ENCODE results near the gene SLC38A10. TPM values are rescaled to one million over a fixed set of nuclear protein-coding genes. Genes with fewer than 3 reads are reported as not detected.

The SLC38A10 gene
- total RNA-seq, 2 experiments from 2014 or later = 56.0 to 147 TPM

DNA sequence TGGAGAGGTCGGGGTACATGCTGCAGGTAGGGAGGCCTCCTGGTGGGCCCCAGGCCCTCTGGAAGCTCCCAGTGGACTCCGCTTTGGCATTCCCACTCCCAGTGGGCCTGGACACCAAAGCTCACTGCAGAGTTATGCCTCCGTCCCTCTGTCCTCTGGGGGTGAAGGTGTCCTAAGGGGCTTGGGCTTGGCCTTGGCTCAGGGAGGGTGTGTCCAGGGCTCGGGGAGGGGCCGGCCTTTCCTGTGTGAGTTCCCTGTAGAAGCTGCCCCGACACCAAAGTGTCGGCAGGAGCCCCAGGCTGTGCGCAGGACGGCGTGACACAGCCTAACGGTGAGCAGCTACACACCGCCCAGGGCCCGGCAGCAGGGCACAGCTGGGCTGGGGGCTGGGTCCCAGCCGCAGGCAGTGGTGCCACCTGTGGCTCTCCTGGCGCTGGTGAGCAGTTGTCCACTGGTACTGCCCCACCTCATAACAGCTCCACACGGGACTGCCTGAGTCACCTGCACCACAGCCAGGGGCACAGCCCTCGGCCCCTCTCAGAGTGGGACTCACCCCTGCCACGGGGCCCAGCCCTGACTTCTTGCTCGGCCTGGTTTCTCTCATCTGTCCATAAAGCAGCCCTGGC is 62.4 kb downstream of the SLC38A10 start:
- Histone ChIP-seq H2AFZ (ENCODE audit: low read length) (no peak overlapping the region), H3K9me2 (ENCODE audit: insufficient read depth, low read length) (no peaks in the 10 kb centered on the region), H3K36me3 (ENCODE audit: insufficient read depth, low read length) (peaks cover 23% of the 10 kb centered on the region), H3K27ac (ENCODE audit: low read depth, low read length, poor library complexity, severe bottlenecking) (no peak overlapping the region), H3K4me3 (ENCODE audit: low read depth, low read length, poor library complexity, severe bottlenecking) (no peak overlapping the region), H3K4me1 (ENCODE audit: insufficient read depth, low read length, poor library complexity, severe bottlenecking) (peaks cover 18% of the 10 kb centered on the region), H3K4me2 (ENCODE audit: low read length) (no peak overlapping the region), H3K79me2 (ENCODE audit: insufficient read depth, low read depth, low read length) (peaks cover 1% of the 10 kb centered on the region; the same call in 1 of the 2 replicates), H3K9me3 (ENCODE audit: low read length) (no peaks in the 10 kb centered on the region), H4K20me1 (ENCODE audit: insufficient read depth, low read length) (no peaks in the 10 kb centered on the region)
- intact Hi-C loops (cut with micrococcal nuclease; ENCODE audit: unreplicated experiment) = no loop called here
- ChIA-PET CTCF (ENCODE audit: unreplicated experiment) (no interaction called here), POLR2A (no interaction called here)
- no TSS peak for BruUV-seq (replicated peaks)
- TF ChIP-seq, protein P1, sequence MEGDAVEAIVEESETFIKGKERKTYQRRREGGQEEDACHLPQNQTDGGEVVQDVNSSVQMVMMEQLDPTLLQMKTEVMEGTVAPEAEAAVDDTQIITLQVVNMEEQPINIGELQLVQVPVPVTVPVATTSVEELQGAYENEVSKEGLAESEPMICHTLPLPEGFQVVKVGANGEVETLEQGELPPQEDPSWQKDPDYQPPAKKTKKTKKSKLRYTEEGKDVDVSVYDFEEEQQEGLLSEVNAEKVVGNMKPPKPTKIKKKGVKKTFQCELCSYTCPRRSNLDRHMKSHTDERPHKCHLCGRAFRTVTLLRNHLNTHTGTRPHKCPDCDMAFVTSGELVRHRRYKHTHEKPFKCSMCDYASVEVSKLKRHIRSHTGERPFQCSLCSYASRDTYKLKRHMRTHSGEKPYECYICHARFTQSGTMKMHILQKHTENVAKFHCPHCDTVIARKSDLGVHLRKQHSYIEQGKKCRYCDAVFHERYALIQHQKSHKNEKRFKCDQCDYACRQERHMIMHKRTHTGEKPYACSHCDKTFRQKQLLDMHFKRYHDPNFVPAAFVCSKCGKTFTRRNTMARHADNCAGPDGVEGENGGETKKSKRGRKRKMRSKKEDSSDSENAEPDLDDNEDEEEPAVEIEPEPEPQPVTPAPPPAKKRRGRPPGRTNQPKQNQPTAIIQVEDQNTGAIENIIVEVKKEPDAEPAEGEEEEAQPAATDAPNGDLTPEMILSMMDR (conservative IDR thresholded peaks at IDR 0.05; ENCODE audit: low read length) = no peak
- TF ChIP-seq EZH2phosphoT487 (IDR thresholded peaks at IDR 0.05; ENCODE audit: borderline replicate concordance, low read depth, low read length) = no peak
- DNase-seq (ENCODE audit: low spot score) = no peak

DNA sequence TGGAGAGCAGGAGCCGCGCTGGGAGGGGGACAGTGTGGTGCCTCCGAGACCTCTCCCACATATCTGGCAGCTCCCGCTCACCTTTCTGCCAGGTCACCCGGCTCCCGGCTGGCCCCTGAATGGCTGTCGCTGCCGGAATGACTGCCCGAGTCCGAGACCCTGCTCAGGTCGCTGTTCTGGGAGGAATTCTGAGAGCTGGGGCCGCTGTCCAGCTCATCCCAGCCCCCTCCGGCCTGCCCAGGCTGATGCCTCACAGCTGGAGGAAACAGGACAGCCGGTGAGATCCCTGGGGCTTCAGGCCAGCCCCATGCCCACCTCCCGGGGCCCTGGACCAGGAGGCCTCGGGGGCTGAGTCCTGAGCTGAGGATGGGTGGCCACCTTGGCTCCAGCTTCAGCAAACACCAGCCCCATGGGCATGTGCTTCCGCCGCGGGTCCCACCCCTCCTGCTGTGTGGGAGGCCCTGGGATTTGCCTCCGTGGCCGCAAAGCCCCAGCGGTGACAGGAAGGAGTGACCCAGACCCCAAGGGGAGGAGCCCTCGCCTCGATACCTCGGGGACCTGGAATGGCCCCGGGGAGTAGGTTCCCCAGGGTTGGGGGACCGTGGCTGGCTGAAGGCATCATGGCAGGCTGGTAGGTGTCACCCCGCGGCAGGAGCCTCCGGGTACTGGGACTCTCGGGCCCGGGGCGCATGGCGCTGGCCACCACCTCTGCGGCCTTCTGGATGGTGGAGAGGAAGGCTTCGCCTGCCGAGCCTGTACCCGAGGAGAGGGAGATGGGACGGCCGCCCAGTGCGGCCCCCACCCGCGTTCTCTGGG is 63.1 kb downstream of the SLC38A10 start:
- Histone ChIP-seq H2AFZ (ENCODE audit: low read length) (no peak overlapping the region), H3K4me1 (ENCODE audit: insufficient read depth, low read length, poor library complexity, severe bottlenecking) (peaks cover 17% of the 10 kb centered on the region), H4K20me1 (ENCODE audit: insufficient read depth, low read length) (no peaks in the 10 kb centered on the region), H3K4me3 (ENCODE audit: low read depth, low read length, poor library complexity, severe bottlenecking) (no peak overlapping the region), H3K27ac (ENCODE audit: low read depth, low read length, poor library complexity, severe bottlenecking) (no peak overlapping the region), H3K9me3 (ENCODE audit: low read length) (no peaks in the 10 kb centered on the region), H3K9me2 (ENCODE audit: insufficient read depth, low read length) (no peaks in the 10 kb centered on the region), H3K36me3 (ENCODE audit: insufficient read depth, low read length) (peaks cover 23% of the 10 kb centered on the region), H3K4me2 (ENCODE audit: low read length) (no peak overlapping the region), H3K79me2 (ENCODE audit: insufficient read depth, low read depth, low read length) (no peaks in the 10 kb centered on the region)
- ChIA-PET POLR2A (no interaction called here), CTCF (ENCODE audit: unreplicated experiment) (no interaction called here)
- no peak for DNase-seq (ENCODE audit: low spot score)
- intact Hi-C loops (cut with micrococcal nuclease; ENCODE audit: unreplicated experiment) = no loop called here
- BruUV-seq (replicated peaks) = no TSS peak
- TF ChIP-seq, protein P1 (conservative IDR thresholded peaks at IDR 0.05; ENCODE audit: low read length) = no peak
- no peak for TF ChIP-seq EZH2phosphoT487 (IDR thresholded peaks at IDR 0.05; ENCODE audit: borderline replicate concordance, low read depth, low read length)

DNA sequence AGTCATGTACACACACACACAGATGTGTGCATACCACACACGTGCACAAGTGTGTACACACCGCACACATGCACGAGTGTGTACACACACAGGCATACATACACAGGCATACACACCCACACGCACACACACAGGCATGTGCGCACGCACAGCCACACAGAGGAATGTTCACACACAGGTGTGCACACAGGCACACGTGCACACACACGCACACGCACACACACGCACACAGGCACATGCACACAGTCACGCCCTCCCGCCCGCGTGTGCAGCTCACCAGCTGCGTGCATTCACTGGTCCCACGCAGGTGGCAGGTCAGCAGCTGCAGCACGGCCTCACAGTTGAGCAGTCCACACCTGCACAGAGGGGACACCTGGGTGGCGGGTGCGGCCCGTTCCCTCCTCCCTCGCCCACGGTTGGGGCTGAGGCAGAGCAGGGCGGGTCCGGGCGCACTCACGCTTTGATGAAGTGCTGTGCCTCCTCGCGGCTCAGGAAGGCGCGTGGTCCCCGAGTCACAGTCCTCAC is 63.9 kb downstream of the SLC38A10 start:
- no TSS peak for BruUV-seq (replicated peaks)
- Histone ChIP-seq H3K9me2 (ENCODE audit: insufficient read depth, low read length) (no peaks in the 10 kb centered on the region), H3K9me3 (ENCODE audit: low read length) (no peaks in the 10 kb centered on the region), H3K27ac (ENCODE audit: low read depth, low read length, poor library complexity, severe bottlenecking) (no peak overlapping the region), H3K36me3 (ENCODE audit: insufficient read depth, low read length) (peaks cover 23% of the 10 kb centered on the region), H3K4me3 (ENCODE audit: low read depth, low read length, poor library complexity, severe bottlenecking) (no peak overlapping the region), H2AFZ (ENCODE audit: low read length) (no peak overlapping the region), H3K79me2 (ENCODE audit: insufficient read depth, low read depth, low read length) (no peaks in the 10 kb centered on the region), H4K20me1 (ENCODE audit: insufficient read depth, low read length) (no peaks in the 10 kb centered on the region), H3K4me2 (ENCODE audit: low read length) (no peak overlapping the region), H3K4me1 (ENCODE audit: insufficient read depth, low read length, poor library complexity, severe bottlenecking) (peaks cover 17% of the 10 kb centered on the region)
- no peak for DNase-seq (ENCODE audit: low spot score)
- ChIA-PET POLR2A (no interaction called here), CTCF (ENCODE audit: unreplicated experiment) (no interaction called here)
- TF ChIP-seq, protein P1 (conservative IDR thresholded peaks at IDR 0.05; ENCODE audit: low read length) = no peak
- TF ChIP-seq EZH2phosphoT487 (IDR thresholded peaks at IDR 0.05; ENCODE audit: borderline replicate concordance, low read depth, low read length) = no peak
- intact Hi-C loops (cut with micrococcal nuclease; ENCODE audit: unreplicated experiment) = no loop called here

Measured in OCI-LY7 (cell line).